Hepatocyte (in vitro differentiated cells): ENCODE measurements around the gene PACRG.

Experiments
- EZH2 ChIP-seq: fragments of 200-600 bp; sonication (generic); IDR thresholded peaks from 2 replicates; pipeline ENCODE4 v1.6.1; 2016; ENCODE audit warnings: antibody characterized with exemption, mild to moderate bottlenecking, borderline replicate concordance
- TF ChIP-seq, protein P1 (sequence below): fragments of 200-600 bp; sonication (generic); IDR thresholded peaks from 2 replicates; pipeline ENCODE4 v1.5.1; 2016; ENCODE audit warnings: antibody characterized with exemption, mild to moderate bottlenecking; ENCODE audit not compliant: poor library complexity

DNA sequence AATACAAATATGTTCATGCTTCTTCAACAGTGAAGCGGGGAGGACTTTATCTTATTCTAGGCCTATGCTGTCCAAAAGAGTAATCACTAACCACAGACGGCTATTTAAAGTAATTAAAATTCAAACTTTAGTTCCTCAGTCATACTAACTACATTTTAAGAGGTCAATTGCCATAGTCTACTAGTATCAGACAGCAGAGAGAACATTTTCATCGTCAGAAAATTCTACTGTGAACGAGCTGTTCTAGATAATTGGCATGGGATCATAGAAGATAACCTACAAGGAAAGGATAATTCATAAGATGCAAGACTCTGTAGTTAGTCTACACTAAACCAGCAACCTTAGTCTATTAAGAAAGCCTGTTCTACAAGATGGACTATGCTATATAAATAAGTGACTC, 44.6 kb upstream of the PACRG start:
- TF ChIP-seq, protein P1, sequence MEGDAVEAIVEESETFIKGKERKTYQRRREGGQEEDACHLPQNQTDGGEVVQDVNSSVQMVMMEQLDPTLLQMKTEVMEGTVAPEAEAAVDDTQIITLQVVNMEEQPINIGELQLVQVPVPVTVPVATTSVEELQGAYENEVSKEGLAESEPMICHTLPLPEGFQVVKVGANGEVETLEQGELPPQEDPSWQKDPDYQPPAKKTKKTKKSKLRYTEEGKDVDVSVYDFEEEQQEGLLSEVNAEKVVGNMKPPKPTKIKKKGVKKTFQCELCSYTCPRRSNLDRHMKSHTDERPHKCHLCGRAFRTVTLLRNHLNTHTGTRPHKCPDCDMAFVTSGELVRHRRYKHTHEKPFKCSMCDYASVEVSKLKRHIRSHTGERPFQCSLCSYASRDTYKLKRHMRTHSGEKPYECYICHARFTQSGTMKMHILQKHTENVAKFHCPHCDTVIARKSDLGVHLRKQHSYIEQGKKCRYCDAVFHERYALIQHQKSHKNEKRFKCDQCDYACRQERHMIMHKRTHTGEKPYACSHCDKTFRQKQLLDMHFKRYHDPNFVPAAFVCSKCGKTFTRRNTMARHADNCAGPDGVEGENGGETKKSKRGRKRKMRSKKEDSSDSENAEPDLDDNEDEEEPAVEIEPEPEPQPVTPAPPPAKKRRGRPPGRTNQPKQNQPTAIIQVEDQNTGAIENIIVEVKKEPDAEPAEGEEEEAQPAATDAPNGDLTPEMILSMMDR: no peak
- TF ChIP-seq EZH2: no peak
